NCI-H2196 treated with DMSO at 0.1 percent for 48 hours (cell line): ENCODE data around the gene MTM1.

ENCODE experiments used
- DNase-seq: peaks from one replicate; lab custom pipeline; 2025; ENCODE audit not compliant: unreplicated experiment; lab: John Stamatoyannopoulos, UW

MTM1 gene

GRCh38 chrX:150655788-150656187 lies 87.4 kb downstream of the MTM1 start:
- no peak for DNase-seq

GRCh38 chrX:150663073-150663472 lies 94.7 kb downstream of the MTM1 start:
- no peak for DNase-seq

GRCh38 chrX:150664290-150664689 lies 95.9 kb downstream of the MTM1 start:
- DNase-seq = peak; percentile 14

GRCh38 chrX:150676221-150676620 lies 107.8 kb downstream of the MTM1 start:
- DNase-seq = no peak

- peak; percentile 16 for DNase-seq
Measured at GRCh38 chrX:150680974-150681373, 112.6 kb downstream of the MTM1 start.

GRCh38 chrX:150683112-150683511 lies 114.7 kb downstream of the MTM1 start:
- DNase-seq = no peak

GRCh38 chrX:150683536-150684146 lies 115.2 kb downstream of the MTM1 start:
- DNase-seq = no peak

- no peak for DNase-seq
Measured at GRCh38 chrX:150688911-150689451, 120.6 kb downstream of the MTM1 start.

- no peak for DNase-seq
Measured at GRCh38 chrX:150690126-150690525, 121.7 kb downstream of the MTM1 start.

- DNase-seq = no peak
Measured at GRCh38 chrX:150692296-150692695, 123.9 kb downstream of the MTM1 start.

GRCh38 chrX:150692831-150693724 lies 124.7 kb downstream of the MTM1 start, which contains the start of gene MTMR1:
TSS of gene MTMR1 (plus strand) at chrX:150693396. CDS start at chrX:150693531, 135 bp downstream.
- DNase-seq = no peak

GRCh38 chrX:150693725-150694574 lies 125.5 kb downstream of the MTM1 start:
- peak; percentile 45 for DNase-seq

- no peak for DNase-seq
Measured at GRCh38 chrX:150694738-150695410, 126.5 kb downstream of the MTM1 start.

GRCh38 chrX:150696331-150696730 lies 127.9 kb downstream of the MTM1 start:
- DNase-seq = no peak

GRCh38 chrX:150696866-150697265 lies 128.4 kb downstream of the MTM1 start:
- DNase-seq = no peak

GRCh38 chrX:150697641-150698040 lies 129.2 kb downstream of the MTM1 start:
- DNase-seq = no peak

- no peak for DNase-seq
Measured at GRCh38 chrX:150698981-150699380, 130.6 kb downstream of the MTM1 start.

- no peak for DNase-seq
Measured at GRCh38 chrX:150700107-150700506, 131.7 kb downstream of the MTM1 start.

- DNase-seq = no peak
Measured at GRCh38 chrX:150701377-150701776, 133.0 kb downstream of the MTM1 start.

- DNase-seq = no peak
Measured at GRCh38 chrX:150702966-150703694, 134.7 kb downstream of the MTM1 start.
